IPS DF 6.9 (cell line): ENCODE results near the gene TRAPPC2B.
A peak's percentile ranks its signal among the peaks of the same experiment; 100 is the strongest.

Experiments used
- DNase-seq: peaks from one replicate; pipeline ENCODE4 v3.0.0-alpha.2; 2013; ENCODE audit warnings: low read depth, low spot score
- H3K27ac ChIP-seq: one replicate; pipeline ENCODE4 v1.5.1; 2013; ENCODE audit warnings: low read length, control low read depth
- H3K27me3 ChIP-seq: 2 replicates; pipeline ENCODE4 v1.6.1; 2013; ENCODE audit warnings: mild to moderate bottlenecking, low read length; ENCODE audit not compliant: control insufficient read depth, insufficient read depth
- H3K36me3 ChIP-seq: 2 replicates; pipeline ENCODE4 v1.6.1; 2013; ENCODE audit warnings: low read length; ENCODE audit not compliant: control insufficient read depth, insufficient read depth
- H3K4me1 ChIP-seq: 2 replicates; pipeline ENCODE4 v1.6.1; 2013; ENCODE audit warnings: low read length; ENCODE audit not compliant: control insufficient read depth, insufficient read depth
- H3K4me3 ChIP-seq: 2 replicates; pipeline ENCODE4 v1.5.1; 2013; ENCODE audit warnings: mild to moderate bottlenecking, low read length
- H3K9me3 ChIP-seq: 2 replicates; pipeline ENCODE4 v1.6.1; 2013; ENCODE audit warnings: low read length, inconsistent platforms; ENCODE audit not compliant: control insufficient read depth, insufficient read depth
- WGBS: extraction: QIAGEN DNeasy Blood & Tissue Kit; methylation state at CpG from one replicate; pipeline ENCODE4 v1.1.7; 2013; ENCODE audit warnings: mixed read lengths, missing lambda C conversion rate; ENCODE audit not compliant: insufficient read length, insufficient coverage; 5-methylcytosine and 5-hydroxymethylcytosine counted together

Gene TRAPPC2B

DNA sequence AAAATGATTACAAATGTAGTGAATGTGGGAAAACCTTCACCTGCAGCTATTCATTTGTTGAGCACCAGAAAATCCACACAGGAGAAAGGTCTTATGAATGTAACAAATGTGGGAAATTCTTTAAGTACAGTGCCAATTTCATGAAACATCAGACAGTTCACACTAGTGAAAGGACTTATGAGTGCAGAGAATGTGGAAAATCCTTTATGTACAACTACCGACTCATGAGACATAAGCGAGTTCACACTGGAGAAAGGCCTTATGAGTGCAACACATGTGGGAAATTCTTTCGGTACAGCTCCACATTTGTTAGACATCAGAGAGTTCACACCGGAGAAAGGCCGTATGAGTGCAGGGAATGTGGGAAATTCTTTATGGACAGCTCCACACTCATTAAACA, 35.5 kb downstream of the TRAPPC2B start:
- Histone ChIP-seq H3K27ac (no peak overlapping the region), H3K4me1 (no peaks in the 10 kb centered on the region), H3K4me3 (no peak overlapping the region), H3K9me3 (no peaks in the 10 kb centered on the region), H3K36me3 (peaks cover 6% of the 10 kb centered on the region; the same call in 1 of the 2 replicates), H3K27me3 (no peaks in the 10 kb centered on the region)
- WGBS, result no CpG with 5 or more reads among the region's 5 CpGs
- no peak for DNase-seq

DNA sequence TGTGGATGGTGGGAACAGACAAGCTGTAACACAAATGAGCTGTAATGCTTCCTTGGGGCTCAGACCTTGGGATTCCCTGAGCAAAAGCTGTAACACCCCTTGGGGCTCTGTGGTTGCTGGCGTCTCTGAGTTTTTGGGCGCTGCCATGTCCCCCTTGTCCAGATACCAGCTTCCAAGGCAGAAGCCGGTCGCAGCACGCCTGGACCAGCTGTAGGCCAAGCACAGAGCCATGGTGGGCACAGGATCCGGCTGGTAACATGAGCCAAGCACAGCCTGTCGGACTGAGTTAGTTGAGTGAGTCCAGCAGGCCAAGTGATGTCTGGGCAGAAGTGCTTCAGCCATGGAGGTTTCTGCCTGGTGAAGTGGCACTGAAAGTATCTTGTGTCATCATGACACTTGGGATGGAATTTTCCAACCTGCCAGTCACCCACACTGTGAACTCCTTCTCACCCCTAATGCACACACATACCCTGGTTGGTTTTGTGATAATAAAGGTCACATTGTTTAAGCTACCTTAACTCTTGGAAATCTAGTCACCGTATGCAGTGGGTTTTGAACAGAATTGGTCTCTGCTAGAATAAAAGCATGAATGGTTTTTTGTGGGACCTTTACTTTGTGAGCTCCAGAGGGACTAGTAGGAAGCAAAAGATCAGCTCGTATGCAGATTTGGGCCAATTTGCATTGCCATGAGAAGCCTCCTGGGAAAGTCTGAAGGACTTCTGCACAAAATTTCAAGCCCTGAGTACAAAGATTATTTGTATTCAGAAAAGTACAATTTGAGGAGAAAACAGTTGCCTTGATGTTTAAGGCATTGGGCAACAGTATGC, 40.6 kb downstream of the TRAPPC2B start:
- no peak for DNase-seq
- Histone ChIP-seq H3K27me3 (no peaks in the 10 kb centered on the region), H3K4me1 (no peaks in the 10 kb centered on the region), H3K36me3 (no peaks in the 10 kb centered on the region; the same call in 1 of the 2 replicates), H3K9me3 (no peaks in the 10 kb centered on the region), H3K27ac (no peak overlapping the region), H3K4me3 (no peak overlapping the region)
- no CpG with 5 or more reads among the region's 9 CpGs for WGBS

DNA sequence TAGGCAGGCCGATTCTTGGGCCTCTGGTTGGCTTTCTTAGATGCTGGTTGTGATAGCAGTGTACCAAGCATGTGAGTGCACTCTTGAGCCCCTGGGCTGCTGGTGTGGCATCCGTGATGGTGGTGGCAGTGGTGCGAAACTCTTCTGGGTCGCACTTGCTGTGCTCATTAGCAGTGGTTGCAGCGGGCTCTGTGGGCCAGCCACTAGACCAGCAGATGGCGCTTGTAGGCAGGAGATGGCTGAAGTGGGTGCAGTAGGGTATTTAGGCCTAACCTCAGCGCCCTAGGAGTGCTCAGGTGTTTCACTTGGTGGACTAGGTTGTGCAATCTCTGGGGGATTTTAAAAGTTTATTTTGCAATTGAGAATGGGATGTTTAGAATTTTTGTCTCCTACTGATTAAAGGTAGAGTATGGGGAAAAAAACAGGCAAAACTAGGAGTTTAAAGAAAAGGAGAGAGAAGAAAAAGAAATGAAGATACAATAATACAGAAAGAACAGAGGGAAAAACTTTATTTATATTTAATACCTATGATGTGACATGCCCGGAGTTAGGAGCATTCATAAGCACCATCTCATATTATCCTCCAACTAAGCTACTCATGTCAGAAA, 43.3 kb downstream of the TRAPPC2B start:
- Histone ChIP-seq H3K36me3 (no peaks in the 10 kb centered on the region), H3K9me3 (no peaks in the 10 kb centered on the region), H3K27me3 (no peaks in the 10 kb centered on the region), H3K27ac (no peak overlapping the region), H3K4me1 (no peaks in the 10 kb centered on the region), H3K4me3 (no peak overlapping the region)
- WGBS, result no CpG with 5 or more reads among the region's 8 CpGs
- DNase-seq, result peak; percentile 67

DNA sequence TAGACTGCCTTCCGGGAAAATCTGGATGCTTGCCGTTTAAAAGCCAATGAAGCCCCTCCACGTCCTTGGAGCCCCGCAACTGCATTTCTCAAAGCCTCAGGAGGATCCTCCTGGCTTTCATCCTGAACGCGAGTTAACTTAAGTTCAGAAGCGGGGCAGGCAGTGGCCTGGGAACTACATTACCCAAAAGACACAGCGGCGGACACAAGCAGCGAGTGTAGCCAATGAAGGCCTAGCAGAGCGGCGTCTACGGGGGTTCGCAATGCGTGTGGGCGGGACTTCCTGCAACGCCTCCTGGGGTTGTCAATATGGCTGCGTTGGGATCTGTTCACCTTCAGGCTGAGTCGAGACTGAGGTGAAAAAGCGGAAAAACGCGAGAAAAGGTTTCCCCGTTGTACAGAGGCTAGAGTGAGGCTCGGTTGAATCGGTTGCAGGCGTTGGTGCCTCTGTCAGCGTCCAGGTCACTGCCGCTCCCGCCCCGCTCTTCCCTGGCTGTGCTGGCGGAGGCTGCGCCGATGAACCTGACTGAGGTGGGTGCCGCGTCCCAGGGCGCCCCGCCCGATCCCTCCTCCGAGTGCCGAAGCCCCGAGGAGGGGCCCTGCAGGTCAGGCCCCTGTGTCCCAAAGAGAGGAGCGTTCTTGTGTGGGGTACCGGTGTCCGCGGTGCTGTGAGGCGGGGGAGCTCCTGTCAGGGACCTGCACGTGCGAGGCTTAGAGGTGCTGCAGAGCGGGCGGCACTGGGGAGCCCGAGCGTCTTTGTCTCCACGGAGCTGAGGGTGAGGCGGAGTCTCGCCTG, 47.7 kb downstream of the TRAPPC2B start, which contains the start of gene ZNF17:
TSS of gene ZNF17 (plus strand) at position 285 of the 795 bp plus-strand sequence. CDS start 2,455 bp downstream, outside the sequence.
- Histone ChIP-seq H3K4me1 (no peaks in the 10 kb centered on the region; the same call in 1 of the 2 replicates), H3K9me3 (no peaks in the 10 kb centered on the region), H3K27me3 (no peaks in the 10 kb centered on the region), H3K36me3 (no peaks in the 10 kb centered on the region), H3K4me3 (peak within 1 kb of the TSS; percentile 73), H3K27ac (no peak within 1 kb of the TSS)
- DNase-seq, result peak; percentile 82
- no CpG with 5 or more reads among the region's 55 CpGs for WGBS
